Glomerular visceral epithelial cell (primary cell): ENCODE results near the gene COX4I2.
A peak's percentile ranks its signal among the peaks of the same experiment; 100 is the strongest.

Experiments used
- DNase-seq: peaks from one replicate; pipeline ENCODE4 v3.0.0-alpha.2; 2016; ENCODE audit errors: extremely low spot score

The COX4I2 gene

DNA sequence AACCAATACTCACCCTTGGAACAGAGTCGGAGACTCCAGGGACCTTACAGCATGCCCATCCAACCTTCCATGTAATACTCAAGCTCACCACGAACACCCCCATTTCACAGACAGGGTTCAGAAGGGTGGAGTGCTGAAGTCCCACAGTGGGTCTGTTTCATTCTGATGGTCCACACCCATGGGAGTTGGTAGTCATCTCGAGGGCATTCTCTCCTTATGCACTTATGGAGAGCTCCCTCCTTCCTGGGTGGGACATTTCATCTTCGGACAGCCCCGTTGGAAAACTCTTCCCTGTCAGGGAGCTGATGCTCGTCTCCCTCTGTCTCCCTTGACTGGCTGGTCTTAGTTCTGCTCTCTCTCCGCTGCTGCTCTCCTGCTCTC, 38.9 kb downstream of the COX4I2 start:
- no peak for DNase-seq

- DNase-seq: no peak
Observed at GRCh38 chr20:31677553-31678260, 40.0 kb downstream of the COX4I2 start.

- DNase-seq: peak; percentile 87
Observed at GRCh38 chr20:31678389-31679356, 41.0 kb downstream of the COX4I2 start.

GRCh38 chr20:31679357-31680285, 41.9 kb downstream of the COX4I2 start:
- DNase-seq: no peak

DNA sequence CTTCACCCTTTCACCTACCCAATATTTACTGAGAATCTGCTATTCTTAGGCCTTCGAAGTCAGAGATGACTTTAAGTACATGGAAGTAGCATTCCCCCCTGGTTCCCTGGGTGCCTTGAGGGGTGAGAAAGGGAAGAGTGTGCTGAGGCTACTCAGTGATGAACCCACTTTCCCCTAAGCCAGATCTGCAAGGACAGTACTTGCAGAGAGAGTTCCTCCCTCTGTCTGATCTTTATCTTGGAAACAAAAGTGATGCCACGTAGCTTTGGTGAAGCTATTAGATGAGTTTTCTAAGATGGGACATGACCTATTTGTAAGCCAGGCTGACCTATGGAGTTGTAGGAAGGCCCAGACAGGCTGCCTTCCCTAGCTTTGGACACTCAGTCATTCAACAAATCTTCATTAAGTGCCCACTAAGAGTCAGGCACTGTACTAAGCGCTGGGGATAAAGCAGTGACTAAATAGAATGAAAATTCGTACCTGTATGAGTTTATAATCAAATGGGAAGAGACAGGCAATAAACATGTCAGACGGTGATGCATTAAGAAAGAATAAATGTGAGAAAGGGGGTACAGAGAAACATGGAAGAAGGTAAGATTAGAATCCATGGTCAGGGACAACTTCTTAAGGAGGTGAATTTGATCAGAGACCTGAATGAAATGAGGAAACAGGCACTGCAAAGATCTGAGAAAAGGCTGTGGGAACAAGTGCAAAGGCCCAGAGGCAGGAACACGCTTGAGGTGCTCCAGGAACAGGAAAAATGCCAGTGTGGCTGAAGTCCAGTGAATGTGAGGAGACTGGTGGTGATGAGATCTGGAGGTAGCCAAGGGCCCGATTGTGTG, 42.8 kb downstream of the COX4I2 start:
- DNase-seq: no peak

DNA sequence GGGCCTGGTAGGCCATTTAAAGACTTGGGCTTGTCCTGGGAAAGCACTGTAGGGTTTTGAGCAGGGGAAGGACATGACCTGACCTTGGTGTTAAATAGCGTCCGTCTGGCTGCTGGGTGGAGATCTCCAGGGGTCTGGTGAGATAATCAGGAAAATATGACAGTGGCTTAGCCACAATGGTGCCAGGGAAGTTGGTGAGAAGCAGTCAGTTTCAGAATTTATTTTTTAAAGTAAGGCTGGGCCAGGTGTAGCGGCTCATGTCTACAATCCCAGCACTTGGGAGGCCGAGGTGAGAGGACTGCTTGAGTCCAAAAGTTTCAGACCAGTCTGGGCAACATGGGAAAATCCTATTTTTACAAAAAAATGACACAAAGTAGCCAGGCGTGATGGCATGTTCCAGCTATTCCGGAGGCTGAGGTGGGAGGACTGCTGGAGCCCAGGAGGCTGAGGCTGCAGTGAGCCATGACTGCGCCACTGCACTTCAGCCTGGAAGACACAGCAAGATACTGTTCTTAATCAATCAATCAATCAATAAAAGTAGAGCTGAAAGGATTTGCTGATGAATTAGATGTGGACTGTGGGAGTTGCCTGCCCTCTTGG, 43.5 kb downstream of the COX4I2 start:
- DNase-seq: no peak

DNA sequence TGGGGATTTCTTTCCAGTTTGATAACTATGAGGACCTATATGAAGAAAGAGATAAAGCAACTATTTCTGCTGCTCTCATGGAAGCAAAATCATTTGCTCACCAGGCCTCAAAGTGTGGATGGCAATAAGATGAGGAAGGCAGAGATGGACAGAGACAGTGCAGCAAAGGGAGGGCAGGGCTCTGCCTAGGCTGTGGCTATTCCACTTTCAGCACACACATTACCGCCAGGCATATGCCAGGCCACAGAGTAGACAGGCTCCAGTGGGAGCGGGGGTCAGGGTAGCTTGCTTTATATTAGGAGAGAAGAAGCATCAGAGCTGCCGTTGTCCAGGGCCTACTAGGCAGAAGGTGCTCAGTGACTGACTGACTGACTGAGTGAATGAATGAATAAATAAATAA, 44.1 kb downstream of the COX4I2 start:
- DNase-seq: no peak

DNA sequence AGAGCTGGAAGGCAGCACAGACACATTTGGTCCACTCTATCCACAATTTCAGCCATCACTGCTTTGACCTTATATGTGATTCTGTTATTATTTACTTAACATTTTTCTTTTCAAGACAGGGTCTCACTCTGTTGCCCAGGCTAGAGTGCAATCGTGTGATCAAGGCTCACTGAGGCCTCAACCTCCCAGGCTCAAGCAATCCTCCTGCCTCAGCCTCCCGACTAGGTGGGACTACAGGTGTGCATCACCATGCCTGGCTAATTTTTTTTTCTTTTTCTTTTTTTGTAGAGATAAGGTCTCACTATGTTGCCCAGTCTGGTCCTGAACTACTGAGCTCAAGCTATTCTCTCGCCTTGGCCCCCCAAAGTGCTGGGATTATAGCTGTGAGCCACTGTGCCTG, 44.6 kb downstream of the COX4I2 start:
- DNase-seq: no peak

- no peak for DNase-seq
Observed at GRCh38 chr20:31682927-31683326, 45.2 kb downstream of the COX4I2 start.

GRCh38 chr20:31684153-31685015, 46.7 kb downstream of the COX4I2 start:
- peak; percentile 87 for DNase-seq

DNA sequence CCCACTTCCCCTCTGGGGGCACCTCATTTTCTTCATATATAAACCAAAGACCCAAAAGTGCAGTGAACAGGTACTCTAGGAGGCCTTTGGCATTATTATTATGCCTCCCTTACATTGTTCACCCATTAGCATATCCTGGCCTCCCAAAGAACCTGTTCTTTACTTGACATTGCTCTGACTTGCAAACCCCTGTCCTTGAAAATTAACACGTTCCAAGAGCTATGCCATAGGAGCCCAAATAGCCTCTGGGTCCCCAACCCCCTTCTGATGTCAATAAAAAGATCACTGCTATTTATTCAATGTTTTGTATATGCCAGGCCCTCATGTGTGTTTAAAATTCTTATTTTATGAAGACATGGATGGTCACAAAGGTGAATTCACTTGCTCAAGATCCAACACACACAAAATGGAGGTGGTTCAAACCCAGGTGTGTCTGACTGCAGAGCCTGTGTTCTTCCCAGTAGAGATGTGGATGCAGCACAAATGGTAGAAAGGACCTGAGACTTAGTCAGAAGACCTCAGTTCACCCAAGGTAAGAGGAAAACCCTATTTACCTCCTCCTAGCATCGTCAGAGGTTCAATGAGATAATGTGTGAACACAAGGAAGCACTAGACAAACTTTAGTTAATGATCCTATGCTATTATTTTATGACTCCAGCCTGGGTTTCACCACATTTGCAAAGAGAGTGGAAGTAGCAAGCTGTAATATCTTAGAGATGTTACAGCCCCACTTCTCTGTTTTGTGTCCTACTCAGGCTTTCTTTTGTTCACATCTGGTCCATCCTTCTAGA, 48.3 kb downstream of the COX4I2 start:
- DNase-seq: no peak

- DNase-seq: no peak
Observed at GRCh38 chr20:31687777-31688176, 50.1 kb downstream of the COX4I2 start.

DNA sequence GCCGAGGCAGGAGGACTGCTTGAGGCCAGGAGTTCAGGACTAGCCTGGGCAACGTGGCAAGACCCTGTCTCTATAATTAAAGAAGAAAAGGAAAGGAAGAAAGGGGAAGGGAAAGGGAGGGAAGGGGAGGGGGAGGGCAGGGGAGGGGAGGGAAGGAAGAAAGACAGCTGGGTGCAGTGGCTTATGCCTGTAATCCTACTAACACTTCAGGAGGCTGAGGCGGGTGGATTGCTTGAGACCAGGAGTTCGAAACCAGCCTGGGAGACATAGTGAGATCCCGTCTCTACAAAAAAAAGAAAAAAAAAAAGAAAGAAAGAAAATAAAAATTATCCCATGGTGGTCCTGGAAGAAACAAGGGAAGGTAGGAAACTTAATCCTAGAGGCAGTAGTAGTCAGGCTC, 51.4 kb downstream of the COX4I2 start:
- DNase-seq: no peak

GRCh38 chr20:31690124-31690666, 52.5 kb downstream of the COX4I2 start:
- no peak for DNase-seq

- no peak for DNase-seq
Observed at GRCh38 chr20:31691646-31692275, 54.0 kb downstream of the COX4I2 start.

DNA sequence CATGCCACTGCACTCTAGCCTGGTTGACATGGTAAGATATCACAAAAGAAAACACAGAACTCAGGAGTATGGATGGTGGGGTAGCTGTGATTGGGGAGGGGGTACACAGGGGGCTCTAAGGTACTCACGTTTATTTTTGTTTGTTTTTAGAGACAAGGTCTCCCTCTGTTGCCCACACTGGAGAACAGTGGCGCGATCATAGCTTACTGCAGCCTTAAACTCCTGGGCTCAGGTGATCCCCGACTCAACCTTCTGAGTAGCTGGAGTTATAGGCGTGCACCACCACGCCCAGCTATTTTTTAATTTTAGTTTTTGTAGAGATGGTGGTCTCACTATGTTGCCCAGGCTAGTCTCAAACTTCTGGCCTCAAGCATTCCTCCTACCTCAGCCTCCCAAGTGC, 55.7 kb downstream of the COX4I2 start:
- no peak for DNase-seq

DNA sequence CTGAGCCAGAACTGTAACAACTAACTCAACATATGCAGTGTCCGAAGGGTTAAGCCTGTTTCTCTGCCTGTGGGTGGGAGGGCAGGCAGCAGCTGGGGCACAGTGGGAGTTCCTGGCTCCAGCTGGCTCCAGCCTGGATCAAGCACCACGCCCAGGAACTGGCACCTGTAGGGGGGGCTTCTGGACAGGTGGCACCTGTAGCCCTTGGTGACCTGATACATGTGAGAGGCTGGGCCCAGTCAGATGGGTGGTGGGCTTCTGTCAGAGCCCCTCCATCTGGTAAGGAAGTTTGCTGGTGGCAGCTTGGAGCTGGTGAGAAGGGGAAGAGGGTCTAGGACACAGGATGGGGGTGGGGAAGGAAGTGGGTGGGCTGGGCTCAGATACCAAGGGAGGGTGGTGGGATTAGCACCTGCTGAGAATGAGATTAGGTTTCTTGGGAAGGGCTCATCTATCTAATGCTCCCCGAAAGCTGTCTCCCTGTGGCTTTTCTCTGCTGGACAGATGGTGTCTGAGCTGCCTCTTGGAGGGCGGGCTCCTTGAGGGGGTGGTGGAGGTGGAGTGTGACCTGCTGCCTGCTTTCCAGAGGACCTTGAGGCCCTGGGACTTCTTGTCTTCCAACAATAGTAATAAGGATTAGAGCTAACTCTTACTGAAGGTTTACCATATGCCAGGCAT, 56.4 kb downstream of the COX4I2 start:
- DNase-seq: no peak
